Gastrocnemius medialis (tissue), 4 donors: ENCODE measurements around the gene LHFPL4.

Experiments
- POLR2A ChIP-seq, 2 donors: fragments of 450-650 bp; IDR thresholded peaks; one replicate each; pipeline ENCODE4 v1.6.1; 2017; ENCODE audit warnings: antibody characterized with exemption in 2 of 2, mild to moderate bottlenecking in 2 of 2, moderate library complexity in 2 of 2
- TF ChIP-seq, protein P1 (sequence below), 5 experiments: fragments of 450-650 bp in 3 of 5; fragments of 200-600 bp in 2 of 5; sonication (generic) in 2 of 5; IDR thresholded peaks in 4 of 5; conservative IDR thresholded peaks in 1 of 5; 1 replicate in 4 of 5; 2 replicates in 1 of 5; pipeline ENCODE4 v1.5.1; 2016 to 2019; ENCODE audit warnings: antibody characterized with exemption in 5 of 5, mild to moderate bottlenecking in 3 of 5, moderate library complexity in 3 of 5

DNA sequence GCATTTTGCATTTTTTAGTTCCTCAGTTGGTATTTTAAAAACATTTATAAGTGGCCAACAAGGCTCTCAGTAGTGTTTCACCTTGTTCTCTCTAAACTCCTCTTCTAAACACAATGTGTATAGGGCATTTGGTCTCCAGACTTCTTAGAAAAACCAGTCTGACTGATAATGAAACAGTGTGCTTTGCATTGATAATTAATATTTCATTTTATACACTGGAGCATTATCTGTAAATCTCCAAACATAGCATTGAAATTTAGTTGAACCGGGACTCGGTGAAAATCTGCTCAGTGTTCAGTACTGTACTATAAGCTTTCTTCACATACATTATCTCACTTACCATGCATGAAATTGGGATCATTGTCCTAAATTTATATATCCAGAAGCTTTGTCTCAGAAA, 102.6 kb downstream of the LHFPL4 start:
- TF ChIP-seq POLR2A (IDR thresholded peaks at IDR 0.05), result no peak
- TF ChIP-seq, protein P1, sequence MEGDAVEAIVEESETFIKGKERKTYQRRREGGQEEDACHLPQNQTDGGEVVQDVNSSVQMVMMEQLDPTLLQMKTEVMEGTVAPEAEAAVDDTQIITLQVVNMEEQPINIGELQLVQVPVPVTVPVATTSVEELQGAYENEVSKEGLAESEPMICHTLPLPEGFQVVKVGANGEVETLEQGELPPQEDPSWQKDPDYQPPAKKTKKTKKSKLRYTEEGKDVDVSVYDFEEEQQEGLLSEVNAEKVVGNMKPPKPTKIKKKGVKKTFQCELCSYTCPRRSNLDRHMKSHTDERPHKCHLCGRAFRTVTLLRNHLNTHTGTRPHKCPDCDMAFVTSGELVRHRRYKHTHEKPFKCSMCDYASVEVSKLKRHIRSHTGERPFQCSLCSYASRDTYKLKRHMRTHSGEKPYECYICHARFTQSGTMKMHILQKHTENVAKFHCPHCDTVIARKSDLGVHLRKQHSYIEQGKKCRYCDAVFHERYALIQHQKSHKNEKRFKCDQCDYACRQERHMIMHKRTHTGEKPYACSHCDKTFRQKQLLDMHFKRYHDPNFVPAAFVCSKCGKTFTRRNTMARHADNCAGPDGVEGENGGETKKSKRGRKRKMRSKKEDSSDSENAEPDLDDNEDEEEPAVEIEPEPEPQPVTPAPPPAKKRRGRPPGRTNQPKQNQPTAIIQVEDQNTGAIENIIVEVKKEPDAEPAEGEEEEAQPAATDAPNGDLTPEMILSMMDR (IDR thresholded peaks at IDR 0.05 in 4 of 5, conservative IDR thresholded peaks at IDR 0.05 in 1 of 5), result no peak
